ENCODE measurements around the gene LIMCH1. TPM values are rescaled to one million over a fixed set of nuclear protein-coding genes. Genes with fewer than 3 reads are reported as not detected.

LIMCH1 gene
- total RNA-seq, 1 donor from 2014 or later, result 9.8 TPM

GRCh38 chr4:41744572-41745291 is 206.8 kb downstream of the LIMCH1 start:
- Mint-ChIP-seq H3K27me3 (ENCODE audit: insufficient read depth, low read depth) (peaks cover 89% of the 10 kb centered on the region), H3K27ac (no peak overlapping the region), H3K36me3 (no peaks in the 10 kb centered on the region), H3K4me3 (peak overlapping the region; percentile 41), H3K4me1 (peaks cover 26% of the 10 kb centered on the region), H3K9me3 (peaks cover 13% of the 10 kb centered on the region)
- Histone ChIP-seq H3K4me2 (no peak overlapping the region), H2AFZ (replicated peaks) (no peak overlapping the region), H3F3A (ENCODE audit: low read depth) (peaks cover 26% of the 10 kb centered on the region), H3K79me2 (ENCODE audit: low read depth) (no peaks in the 10 kb centered on the region), H3K27me3 (peaks cover 100% of the 10 kb centered on the region), H3K4me1 (peaks cover 13% of the 10 kb centered on the region), H3K9ac (no peak overlapping the region), H3K36me3 (no peaks in the 10 kb centered on the region), H3K9me3 (ENCODE audit: low read depth) (peaks cover 6% of the 10 kb centered on the region), H3K27ac (no peak overlapping the region), H3K4me3 (no peak overlapping the region), H4K20me1 (ENCODE audit: low read depth) (peaks cover 39% of the 10 kb centered on the region)
- peak; percentile 84 for TF ChIP-seq EZH2 (IDR thresholded peaks at IDR 0.05)
- TF ChIP-seq CTCF (IDR thresholded peaks at IDR 0.05), result no peak
- TF ChIP-seq EZH2phosphoT487 (IDR thresholded peaks at IDR 0.05), result peak; percentile 66
- peak; percentile 10 for DNase-seq (ENCODE audit: low spot score)

GRCh38 chr4:41745292-41746024 is 207.5 kb downstream of the LIMCH1 start:
- peak; percentile 34 for DNase-seq (ENCODE audit: low spot score)
- Histone ChIP-seq H3K4me3 (no peak overlapping the region), H3K27ac (no peak overlapping the region), H3K4me1 (peaks cover 20% of the 10 kb centered on the region), H3K9me3 (ENCODE audit: low read depth) (peaks cover 6% of the 10 kb centered on the region), H3K4me2 (no peak overlapping the region), H4K20me1 (ENCODE audit: low read depth) (peaks cover 46% of the 10 kb centered on the region), H3K79me2 (ENCODE audit: low read depth) (no peaks in the 10 kb centered on the region), H3K9ac (no peak overlapping the region), H3K27me3 (peaks cover 100% of the 10 kb centered on the region), H3F3A (ENCODE audit: low read depth) (peaks cover 33% of the 10 kb centered on the region), H3K36me3 (no peaks in the 10 kb centered on the region), H2AFZ (replicated peaks) (no peak overlapping the region)
- TF ChIP-seq EZH2 (IDR thresholded peaks at IDR 0.05), result no peak
- no peak for TF ChIP-seq CTCF (IDR thresholded peaks at IDR 0.05)
- no peak for TF ChIP-seq EZH2phosphoT487 (IDR thresholded peaks at IDR 0.05)
- H3K9me3 Mint-ChIP-seq, result peaks cover 15% of the 10 kb centered on the region
- no peak overlapping the region for H3K27ac Mint-ChIP-seq
- H3K4me3 Mint-ChIP-seq, result peak overlapping the region; percentile 66
- H3K27me3 Mint-ChIP-seq (ENCODE audit: insufficient read depth, low read depth), result peaks cover 90% of the 10 kb centered on the region
- H3K4me1 Mint-ChIP-seq, result peaks cover 30% of the 10 kb centered on the region
- H3K36me3 Mint-ChIP-seq, result no peaks in the 10 kb centered on the region

DNA sequence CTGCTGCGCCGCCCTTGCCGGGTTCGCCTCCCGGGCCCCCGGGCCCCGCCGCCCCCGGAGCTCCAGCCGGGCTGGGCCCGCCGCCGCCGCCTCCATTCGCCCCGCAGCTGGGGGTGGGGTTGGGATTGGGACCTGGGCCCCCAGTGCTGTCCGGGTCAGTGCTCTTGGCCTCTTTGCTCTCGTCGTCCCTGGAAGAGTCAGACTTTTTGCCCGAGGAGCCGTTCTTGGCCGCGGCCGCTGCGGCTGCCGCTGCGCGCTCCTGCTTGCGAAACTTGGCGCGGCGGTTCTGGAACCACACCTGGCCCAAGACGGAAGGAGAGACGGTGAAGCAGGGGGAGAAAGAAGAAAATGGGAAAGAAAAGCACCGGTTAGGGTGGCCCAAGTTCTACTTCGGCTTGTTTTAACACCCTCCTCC is 208.1 kb downstream of the LIMCH1 start:
- DNase-seq (ENCODE audit: low spot score), result peak; percentile 42
- Histone ChIP-seq H3K79me2 (ENCODE audit: low read depth) (no peaks in the 10 kb centered on the region), H4K20me1 (ENCODE audit: low read depth) (peaks cover 52% of the 10 kb centered on the region), H3K4me2 (peak overlapping the region; percentile 9), H3K36me3 (no peaks in the 10 kb centered on the region), H3K27me3 (peaks cover 100% of the 10 kb centered on the region), H3K27ac (no peak overlapping the region), H3K9me3 (ENCODE audit: low read depth) (peaks cover 6% of the 10 kb centered on the region), H3K9ac (no peak overlapping the region), H3K4me3 (no peak overlapping the region), H3K4me1 (peaks cover 26% of the 10 kb centered on the region), H3F3A (ENCODE audit: low read depth) (peaks cover 39% of the 10 kb centered on the region), H2AFZ (replicated peaks) (no peak overlapping the region)
- peak; percentile 81 for TF ChIP-seq EZH2phosphoT487 (IDR thresholded peaks at IDR 0.05)
- TF ChIP-seq CTCF (IDR thresholded peaks at IDR 0.05), result no peak
- TF ChIP-seq EZH2 (IDR thresholded peaks at IDR 0.05), result peak; percentile 81
- no peaks in the 10 kb centered on the region for H3K36me3 Mint-ChIP-seq
- H3K4me3 Mint-ChIP-seq, result peak overlapping the region; percentile 75
- no peak overlapping the region for H3K27ac Mint-ChIP-seq
- H3K9me3 Mint-ChIP-seq, result peaks cover 15% of the 10 kb centered on the region
- H3K4me1 Mint-ChIP-seq, result peaks cover 35% of the 10 kb centered on the region
- peaks cover 91% of the 10 kb centered on the region for H3K27me3 Mint-ChIP-seq (ENCODE audit: insufficient read depth, low read depth)
